Neural progenitor cell (in vitro differentiated cells): ENCODE results near the gene CCDC141.

Source experiments
- EZH2 ChIP-seq: fragments of 200-600 bp; sonication (generic); IDR thresholded peaks from 2 replicates; pipeline ENCODE4 v1.6.1; 2017; ENCODE audit warnings: antibody characterized with exemption, mild to moderate bottlenecking, moderate library complexity
- EZH2phosphoT487 ChIP-seq: fragments of 200-600 bp; sonication (generic); IDR thresholded peaks from 2 replicates; pipeline ENCODE4 v1.6.1; 2017; ENCODE audit warnings: antibody characterized with exemption
- TF ChIP-seq, protein P1 (sequence below): fragments of 200-600 bp; sonication (generic); IDR thresholded peaks from 2 replicates; pipeline ENCODE4 v1.5.1; 2017; ENCODE audit warnings: antibody characterized with exemption, mild to moderate bottlenecking

GRCh38 chr2:179031731-179032408 is 18.1 kb downstream of the CCDC141 start:
- TF ChIP-seq, protein P1, sequence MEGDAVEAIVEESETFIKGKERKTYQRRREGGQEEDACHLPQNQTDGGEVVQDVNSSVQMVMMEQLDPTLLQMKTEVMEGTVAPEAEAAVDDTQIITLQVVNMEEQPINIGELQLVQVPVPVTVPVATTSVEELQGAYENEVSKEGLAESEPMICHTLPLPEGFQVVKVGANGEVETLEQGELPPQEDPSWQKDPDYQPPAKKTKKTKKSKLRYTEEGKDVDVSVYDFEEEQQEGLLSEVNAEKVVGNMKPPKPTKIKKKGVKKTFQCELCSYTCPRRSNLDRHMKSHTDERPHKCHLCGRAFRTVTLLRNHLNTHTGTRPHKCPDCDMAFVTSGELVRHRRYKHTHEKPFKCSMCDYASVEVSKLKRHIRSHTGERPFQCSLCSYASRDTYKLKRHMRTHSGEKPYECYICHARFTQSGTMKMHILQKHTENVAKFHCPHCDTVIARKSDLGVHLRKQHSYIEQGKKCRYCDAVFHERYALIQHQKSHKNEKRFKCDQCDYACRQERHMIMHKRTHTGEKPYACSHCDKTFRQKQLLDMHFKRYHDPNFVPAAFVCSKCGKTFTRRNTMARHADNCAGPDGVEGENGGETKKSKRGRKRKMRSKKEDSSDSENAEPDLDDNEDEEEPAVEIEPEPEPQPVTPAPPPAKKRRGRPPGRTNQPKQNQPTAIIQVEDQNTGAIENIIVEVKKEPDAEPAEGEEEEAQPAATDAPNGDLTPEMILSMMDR = no peak
- TF ChIP-seq EZH2 (no peak), EZH2phosphoT487 (no peak)
